Hepatocyte (in vitro differentiated cells): ENCODE results near the gene RFXAP. TPM values are rescaled to one million over a fixed set of nuclear protein-coding genes. Genes with fewer than 3 reads are reported as not detected.

Source experiments
- DNase-seq: peaks from one replicate; pipeline ENCODE4 v3.0.0-alpha.2; 2016; ENCODE audit warnings: low spot score
- H2AFZ ChIP-seq: fragments of 200-600 bp; sonication (generic); 2 replicates; pipeline ENCODE4 v1.6.0; 2016; ENCODE audit warnings: antibody characterized with exemption, mild to moderate bottlenecking
- H3K27ac ChIP-seq: fragments of 200-600 bp; sonication (generic); 2 replicates; pipeline ENCODE4 v1.5.1; 2016; ENCODE audit warnings: mild to moderate bottlenecking
- H3K27me3 ChIP-seq: fragments of 200-600 bp; sonication (generic); 2 replicates; pipeline ENCODE4 v1.6.1; 2016
- H3K36me3 ChIP-seq: fragments of 200-600 bp; sonication (generic); replicated peaks from 2 replicates; pipeline ENCODE4 v1.5.1; 2016; ENCODE audit warnings: low read depth; ENCODE audit not compliant: insufficient read depth
- H3K4me1 ChIP-seq: fragments of 200-600 bp; sonication (generic); 2 replicates; pipeline ENCODE4 v1.5.1; 2016; ENCODE audit warnings: mild to moderate bottlenecking, moderate library complexity; ENCODE audit not compliant: insufficient read depth
- H3K4me2 ChIP-seq: fragments of 200-600 bp; sonication (generic); 2 replicates; pipeline ENCODE4 v1.6.0; 2016
- H3K4me3 ChIP-seq: fragments of 200-600 bp; sonication (generic); 2 replicates; pipeline ENCODE4 v1.5.1; 2016; ENCODE audit warnings: mild to moderate bottlenecking
- H3K79me2 ChIP-seq: fragments of 200-600 bp; sonication (generic); 2 replicates; pipeline ENCODE4 v1.6.0; 2017; ENCODE audit warnings: mild to moderate bottlenecking
- H3K9me2 ChIP-seq: fragments of 200-600 bp; sonication (generic); replicated peaks from 2 replicates; pipeline ENCODE4 v1.6.0; 2017; ENCODE audit warnings: mild to moderate bottlenecking; ENCODE audit not compliant: insufficient read depth
- H3K9me3 ChIP-seq: fragments of 200-600 bp; sonication (generic); 2 replicates; pipeline ENCODE4 v1.5.1; 2016; ENCODE audit warnings: low read depth, mild to moderate bottlenecking
- H4K20me1 ChIP-seq: fragments of 200-600 bp; sonication (generic); 2 replicates; pipeline ENCODE4 v1.6.0; 2016; ENCODE audit warnings: mild to moderate bottlenecking; ENCODE audit not compliant: insufficient read depth, poor library complexity, severe bottlenecking
- EZH2 ChIP-seq: fragments of 200-600 bp; sonication (generic); IDR thresholded peaks from 2 replicates; pipeline ENCODE4 v1.6.1; 2016; ENCODE audit warnings: antibody characterized with exemption, mild to moderate bottlenecking, borderline replicate concordance
- EZH2phosphoT487 ChIP-seq: fragments of 200-600 bp; sonication (generic); IDR thresholded peaks from one replicate; pipeline ENCODE4 v1.6.1; 2018; ENCODE audit warnings: antibody characterized with exemption, mild to moderate bottlenecking, low read depth, moderate library complexity; ENCODE audit not compliant: unreplicated experiment, severe bottlenecking
- WGBS: methylation state at CpG from one replicate; pipeline ENCODE4 v1.1.6; 2016; ENCODE audit warnings: low lambda C conversion rate; ENCODE audit errors: missing lambda C conversion rate; 5-methylcytosine and 5-hydroxymethylcytosine counted together
- polyA plus RNA-seq: library from polyadenylated mRNA; unstranded; fragments of >200 nt; fragmentation: Nextera tagmentation; extraction: Ambion mirVana; gene quantifications from 2 replicates; pipeline ENCODE4 v1.2.1, GENCODE V29; 2016
- total RNA-seq: library from RNA; depleted of rRNA; stranded (reverse); fragments of >200 nt; gene quantifications from 2 replicates; pipeline ENCODE4 v1.2.3, GENCODE V29; 2014
- TF ChIP-seq, protein P1 (sequence below): fragments of 200-600 bp; sonication (generic); IDR thresholded peaks from 2 replicates; pipeline ENCODE4 v1.5.1; 2016; ENCODE audit warnings: antibody characterized with exemption, mild to moderate bottlenecking; ENCODE audit not compliant: poor library complexity

The RFXAP gene
- total and polyA plus RNA-seq, 2 experiments from 2014 or later: 2.9 to 5.8 TPM

- 89% methylated on average over 3 of the region's 3 CpGs for WGBS
- no peaks in the 10 kb centered on the region for H3K9me3 ChIP-seq
- H2AFZ ChIP-seq: no peak overlapping the region
- no peaks in the 10 kb centered on the region for H3K9me2 ChIP-seq
- no peaks in the 10 kb centered on the region for H3K79me2 ChIP-seq
- no peaks in the 10 kb centered on the region for H3K27me3 ChIP-seq
- TF ChIP-seq, protein P1, sequence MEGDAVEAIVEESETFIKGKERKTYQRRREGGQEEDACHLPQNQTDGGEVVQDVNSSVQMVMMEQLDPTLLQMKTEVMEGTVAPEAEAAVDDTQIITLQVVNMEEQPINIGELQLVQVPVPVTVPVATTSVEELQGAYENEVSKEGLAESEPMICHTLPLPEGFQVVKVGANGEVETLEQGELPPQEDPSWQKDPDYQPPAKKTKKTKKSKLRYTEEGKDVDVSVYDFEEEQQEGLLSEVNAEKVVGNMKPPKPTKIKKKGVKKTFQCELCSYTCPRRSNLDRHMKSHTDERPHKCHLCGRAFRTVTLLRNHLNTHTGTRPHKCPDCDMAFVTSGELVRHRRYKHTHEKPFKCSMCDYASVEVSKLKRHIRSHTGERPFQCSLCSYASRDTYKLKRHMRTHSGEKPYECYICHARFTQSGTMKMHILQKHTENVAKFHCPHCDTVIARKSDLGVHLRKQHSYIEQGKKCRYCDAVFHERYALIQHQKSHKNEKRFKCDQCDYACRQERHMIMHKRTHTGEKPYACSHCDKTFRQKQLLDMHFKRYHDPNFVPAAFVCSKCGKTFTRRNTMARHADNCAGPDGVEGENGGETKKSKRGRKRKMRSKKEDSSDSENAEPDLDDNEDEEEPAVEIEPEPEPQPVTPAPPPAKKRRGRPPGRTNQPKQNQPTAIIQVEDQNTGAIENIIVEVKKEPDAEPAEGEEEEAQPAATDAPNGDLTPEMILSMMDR: no peak
- no peak for TF ChIP-seq EZH2phosphoT487
- no peak for DNase-seq
- no peak overlapping the region for H3K27ac ChIP-seq
- no peak overlapping the region for H3K4me3 ChIP-seq
- H3K36me3 ChIP-seq: no peaks in the 10 kb centered on the region
- H3K4me2 ChIP-seq: no peak overlapping the region
- H4K20me1 ChIP-seq: no peaks in the 10 kb centered on the region
- no peaks in the 10 kb centered on the region for H3K4me1 ChIP-seq
These were observed 23.0 kb upstream of the RFXAP start for GRCh38 chr13:36796052-36796451.

- no peak for DNase-seq
- Histone ChIP-seq H3K27ac (no peak overlapping the region), H3K9me3 (no peaks in the 10 kb centered on the region), H3K4me2 (no peak overlapping the region), H3K27me3 (no peaks in the 10 kb centered on the region), H3K4me3 (no peak overlapping the region), H4K20me1 (no peaks in the 10 kb centered on the region), H3K79me2 (no peaks in the 10 kb centered on the region), H3K36me3 (no peaks in the 10 kb centered on the region), H2AFZ (no peak overlapping the region), H3K4me1 (no peaks in the 10 kb centered on the region), H3K9me2 (no peaks in the 10 kb centered on the region)
- TF ChIP-seq, protein P1: no peak
- no peak for TF ChIP-seq EZH2
- TF ChIP-seq EZH2phosphoT487: no peak
- WGBS: 56% methylated on average over 3 of the region's 3 CpGs
These were observed 18.0 kb upstream of the RFXAP start for GRCh38 chr13:36801035-36801434.

GRCh38 chr13:36804588-36804987, 14.4 kb upstream of the RFXAP start:
- H4K20me1 ChIP-seq: no peaks in the 10 kb centered on the region
- DNase-seq: no peak
- 92% methylated on average over 6 of the region's 6 CpGs for WGBS
- no peak for TF ChIP-seq EZH2phosphoT487
- TF ChIP-seq, protein P1: no peak
- TF ChIP-seq EZH2: no peak
- H3K27ac ChIP-seq: no peak overlapping the region
- no peaks in the 10 kb centered on the region for H3K79me2 ChIP-seq
- no peaks in the 10 kb centered on the region for H3K4me1 ChIP-seq
- H3K4me3 ChIP-seq: no peak overlapping the region
- no peak overlapping the region for H2AFZ ChIP-seq
- H3K9me3 ChIP-seq: no peaks in the 10 kb centered on the region
- no peak overlapping the region for H3K4me2 ChIP-seq
- H3K27me3 ChIP-seq: no peaks in the 10 kb centered on the region
- no peaks in the 10 kb centered on the region for H3K9me2 ChIP-seq
- H3K36me3 ChIP-seq: no peaks in the 10 kb centered on the region

DNA sequence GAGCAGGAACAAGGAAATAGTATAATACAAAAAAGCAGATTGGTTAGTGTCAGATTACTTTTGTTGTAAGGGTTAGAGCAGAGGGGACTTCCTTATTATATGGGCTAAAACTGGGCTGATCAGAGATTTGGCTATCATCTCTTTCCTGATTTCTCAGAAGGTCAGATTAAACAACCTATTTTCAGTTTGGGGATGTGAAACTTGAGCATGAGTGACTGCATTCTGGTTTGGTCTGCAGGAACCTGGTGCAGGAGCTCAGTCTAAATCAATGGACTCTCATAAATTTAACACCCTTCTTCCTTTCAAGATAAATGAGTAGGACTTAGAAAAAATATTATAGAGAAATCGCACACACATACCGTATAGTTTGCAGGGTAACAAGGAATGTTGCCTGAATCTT, 12.9 kb upstream of the RFXAP start:
- Histone ChIP-seq H3K4me2 (no peak overlapping the region), H3K36me3 (no peaks in the 10 kb centered on the region), H3K9me2 (no peaks in the 10 kb centered on the region), H3K4me1 (no peaks in the 10 kb centered on the region), H4K20me1 (no peaks in the 10 kb centered on the region), H3K79me2 (no peaks in the 10 kb centered on the region), H3K27ac (no peak overlapping the region), H3K27me3 (no peaks in the 10 kb centered on the region), H3K4me3 (no peak overlapping the region), H2AFZ (no peak overlapping the region), H3K9me3 (no peaks in the 10 kb centered on the region)
- 87% methylated on average over 2 of the region's 2 CpGs for WGBS
- TF ChIP-seq, protein P1: no peak
- TF ChIP-seq EZH2phosphoT487 (no peak), EZH2 (no peak)
- no peak for DNase-seq
